GM23338 (cell line): Measurements from ENCODE around the gene COL24A1. TPM values are rescaled to one million over a fixed set of nuclear protein-coding genes. Genes with fewer than 3 reads are reported as not detected.

Experiments used
- ATAC-seq: fragments of 200-7000 bp; cut with Tn5 transposase; 3 replicates; pipeline ENCODE4 v1.9.1; 2020
- DNase-seq: peaks from one replicate; pipeline ENCODE4 v3.0.0-alpha.2; 2015; ENCODE audit warnings: low spot score
- H2AFZ ChIP-seq: fragments of 200-600 bp; sonication (generic); 2 replicates; pipeline ENCODE4 v1.8.0; 2016; ENCODE audit warnings: antibody characterized with exemption, mild to moderate bottlenecking, moderate library complexity
- H3F3A ChIP-seq: fragments of 200-600 bp; sonication (generic); replicated peaks from 2 replicates; pipeline ENCODE4 v1.8.0; 2017; ENCODE audit warnings: antibody characterized with exemption, mixed run types, low read depth
- H3K27ac ChIP-seq: fragments of 200-600 bp; sonication (generic); 2 replicates; pipeline ENCODE4 v1.6.1; 2016; ENCODE audit warnings: low read depth
- H3K27me3 ChIP-seq: fragments of 200-600 bp; sonication (generic); 2 replicates; pipeline ENCODE4 v1.8.0; 2016; ENCODE audit warnings: mild to moderate bottlenecking, mixed run types, moderate library complexity; ENCODE audit not compliant: insufficient read depth
- H3K36me3 ChIP-seq: fragments of 200-600 bp; sonication (generic); 2 replicates; pipeline ENCODE4 v1.8.0; 2016; ENCODE audit warnings: mild to moderate bottlenecking; ENCODE audit not compliant: insufficient read depth
- H3K4me1 ChIP-seq: fragments of 200-600 bp; sonication (generic); 2 replicates; pipeline ENCODE4 v1.8.0; 2016; ENCODE audit warnings: mild to moderate bottlenecking, moderate library complexity; ENCODE audit not compliant: insufficient read depth
- H3K4me2 ChIP-seq: fragments of 200-600 bp; sonication (generic); 2 replicates; pipeline ENCODE4 v1.7.1; 2017; ENCODE audit warnings: mixed run types
- H3K4me3 ChIP-seq: fragments of 200-600 bp; sonication (generic); 2 replicates; pipeline ENCODE4 v1.6.1; 2016; ENCODE audit warnings: mixed run types
- H3K79me2 ChIP-seq: fragments of 200-600 bp; sonication (generic); replicated peaks from 2 replicates; pipeline ENCODE4 v1.8.0; 2017; ENCODE audit warnings: mild to moderate bottlenecking; ENCODE audit not compliant: insufficient read depth
- H3K9me2 ChIP-seq: fragments of 200-600 bp; sonication (generic); 2 replicates; pipeline ENCODE4 v1.8.0; 2017; ENCODE audit not compliant: insufficient read depth
- H4K20me1 ChIP-seq: fragments of 200-600 bp; sonication (generic); replicated peaks from 2 replicates; pipeline ENCODE4 v1.8.0; 2017; ENCODE audit warnings: mild to moderate bottlenecking; ENCODE audit not compliant: insufficient read depth
- H3K27ac Mint-ChIP-seq: 2 replicates; pipeline ENCODE4 v1.8.0; 2020; ENCODE audit warnings: inconsistent platforms, mild to moderate bottlenecking, moderate library complexity, mixed read lengths
- H3K27me3 Mint-ChIP-seq: 3 replicates; pipeline ENCODE4 v1.8.0; 2022; ENCODE audit warnings: low read depth, mild to moderate bottlenecking, moderate library complexity, mixed read lengths, inconsistent platforms; ENCODE audit not compliant: insufficient read depth, poor library complexity
- H3K36me3 Mint-ChIP-seq: 3 replicates; pipeline ENCODE4 v1.8.0; 2021; ENCODE audit warnings: low read depth, mild to moderate bottlenecking, inconsistent platforms, moderate library complexity, mixed read lengths
- H3K4me1 Mint-ChIP-seq: 3 replicates; pipeline ENCODE4 v1.8.0; 2020; ENCODE audit warnings: mild to moderate bottlenecking, inconsistent platforms, mixed read lengths
- H3K4me3 Mint-ChIP-seq: 3 replicates; pipeline ENCODE4 v1.8.0; 2021; ENCODE audit warnings: moderate library complexity, mild to moderate bottlenecking, inconsistent platforms, mixed read lengths
- H3K9me3 Mint-ChIP-seq: 3 replicates; pipeline ENCODE4 v1.8.0; 2020; ENCODE audit warnings: moderate library complexity, mild to moderate bottlenecking, inconsistent platforms, mixed read lengths
- CREB1 ChIP-seq: fragments of 250-450 bp; sonication (Bioruptor Pico); IDR thresholded peaks from 2 replicates; pipeline ENCODE4 v1.5.0; 2020; ENCODE audit warnings: low read depth, mild to moderate bottlenecking, moderate library complexity
- ETS1 ChIP-seq: IDR thresholded peaks from 2 replicates; pipeline ENCODE4 v1.6.1; 2016; ENCODE audit warnings: antibody characterized with exemption
- EZH2 ChIP-seq: fragments of 200-600 bp; sonication (generic); IDR thresholded peaks from one replicate; pipeline ENCODE4 v1.8.0; 2017; ENCODE audit warnings: antibody characterized with exemption, mild to moderate bottlenecking, low read depth; ENCODE audit not compliant: unreplicated experiment
- EZH2phosphoT487 ChIP-seq: fragments of 200-600 bp; sonication (generic); IDR thresholded peaks from one replicate; pipeline ENCODE4 v1.8.1; 2018; ENCODE audit warnings: antibody characterized with exemption; ENCODE audit not compliant: unreplicated experiment
- NANOG ChIP-seq: IDR thresholded peaks from 2 replicates; pipeline ENCODE4 v1.6.1; 2016; ENCODE audit warnings: antibody characterized with exemption, borderline replicate concordance
- POLR2AphosphoS5 ChIP-seq: IDR thresholded peaks from 2 replicates; pipeline ENCODE4 v1.6.1; 2016; ENCODE audit warnings: antibody characterized with exemption, low read depth
- STAT1 ChIP-seq: IDR thresholded peaks from one replicate; pipeline ENCODE4 v1.6.1; 2016; ENCODE audit warnings: antibody characterized with exemption; ENCODE audit not compliant: unreplicated experiment
- ZNF331 ChIP-seq: fragments of 250-450 bp; sonication (Bioruptor Pico); IDR thresholded peaks from 2 replicates; pipeline ENCODE4 v1.5.0; 2020; ENCODE audit warnings: low read depth, mild to moderate bottlenecking, moderate library complexity
- ZNF462 ChIP-seq: fragments of 250-450 bp; sonication (Bioruptor Pico); IDR thresholded peaks from 2 replicates; pipeline ENCODE4 v1.5.0; 2020; ENCODE audit warnings: mild to moderate bottlenecking, moderate library complexity
- polyA plus RNA-seq: library from polyadenylated mRNA; unstranded; fragments of >200 nt; fragmentation: Nextera tagmentation; extraction: Ambion mirVana; gene quantifications from 2 replicates; pipeline ENCODE4 v1.2.1, GENCODE V29; 2016
- total RNA-seq: library from RNA; depleted of rRNA; stranded (reverse); fragments of >200 nt; shearing (Covaris generic); gene quantifications from 2 replicates; pipeline ENCODE4 v1.2.3, GENCODE V29; 2014
- TF ChIP-seq, protein P1 (sequence below): IDR thresholded peaks from one replicate; pipeline ENCODE4 v1.6.1; 2018; ENCODE audit warnings: antibody characterized with exemption; ENCODE audit not compliant: unreplicated experiment
- TF ChIP-seq, protein P2 (sequence below), 2 experiments: fragments of 200-600 bp in 1 of 2; sonication (generic) in 1 of 2; conservative IDR thresholded peaks; 2 replicates each; pipeline versions ENCODE4 v1.5.1 to v1.6.1; 2016 to 2017; ENCODE audit warnings: antibody characterized with exemption in 2 of 2, low read depth in 2 of 2, mild to moderate bottlenecking in 2 of 2, moderate library complexity in 1 of 2

Gene COL24A1
- total and polyA plus RNA-seq, 2 experiments from 2014 or later = 1.2 to 2.1 TPM

- H3K4me1 Mint-ChIP-seq = no peaks in the 10 kb centered on the region
- DNase-seq = no peak
These were observed 217.7 kb downstream of the COL24A1 start for GRCh38 chr1:85938829-85939228.

More at GRCh38 chr1:85938829-85939228, 217.7 kb downstream of the COL24A1 start:
- Histone ChIP-seq H2AFZ (no peak overlapping the region), H3K27me3 (no peaks in the 10 kb centered on the region), H3F3A (no peaks in the 10 kb centered on the region), H3K4me2 (no peak overlapping the region), H4K20me1 (no peaks in the 10 kb centered on the region), H3K9me2 (no peaks in the 10 kb centered on the region), H3K4me1 (no peaks in the 10 kb centered on the region), H3K27ac (no peak overlapping the region), H3K79me2 (no peaks in the 10 kb centered on the region), H3K4me3 (no peak overlapping the region), H3K36me3 (no peaks in the 10 kb centered on the region)
- Mint-ChIP-seq H3K4me3 (no peak overlapping the region), H3K9me3 (no peaks in the 10 kb centered on the region), H3K27me3 (no peaks in the 10 kb centered on the region), H3K36me3 (no peaks in the 10 kb centered on the region), H3K27ac (no peak overlapping the region)
- ATAC-seq = no peak
- no peak for TF ChIP-seq ZNF462 (CRISPR knock-in tag)
- no peak for TF ChIP-seq STAT1
- TF ChIP-seq, protein P1, sequence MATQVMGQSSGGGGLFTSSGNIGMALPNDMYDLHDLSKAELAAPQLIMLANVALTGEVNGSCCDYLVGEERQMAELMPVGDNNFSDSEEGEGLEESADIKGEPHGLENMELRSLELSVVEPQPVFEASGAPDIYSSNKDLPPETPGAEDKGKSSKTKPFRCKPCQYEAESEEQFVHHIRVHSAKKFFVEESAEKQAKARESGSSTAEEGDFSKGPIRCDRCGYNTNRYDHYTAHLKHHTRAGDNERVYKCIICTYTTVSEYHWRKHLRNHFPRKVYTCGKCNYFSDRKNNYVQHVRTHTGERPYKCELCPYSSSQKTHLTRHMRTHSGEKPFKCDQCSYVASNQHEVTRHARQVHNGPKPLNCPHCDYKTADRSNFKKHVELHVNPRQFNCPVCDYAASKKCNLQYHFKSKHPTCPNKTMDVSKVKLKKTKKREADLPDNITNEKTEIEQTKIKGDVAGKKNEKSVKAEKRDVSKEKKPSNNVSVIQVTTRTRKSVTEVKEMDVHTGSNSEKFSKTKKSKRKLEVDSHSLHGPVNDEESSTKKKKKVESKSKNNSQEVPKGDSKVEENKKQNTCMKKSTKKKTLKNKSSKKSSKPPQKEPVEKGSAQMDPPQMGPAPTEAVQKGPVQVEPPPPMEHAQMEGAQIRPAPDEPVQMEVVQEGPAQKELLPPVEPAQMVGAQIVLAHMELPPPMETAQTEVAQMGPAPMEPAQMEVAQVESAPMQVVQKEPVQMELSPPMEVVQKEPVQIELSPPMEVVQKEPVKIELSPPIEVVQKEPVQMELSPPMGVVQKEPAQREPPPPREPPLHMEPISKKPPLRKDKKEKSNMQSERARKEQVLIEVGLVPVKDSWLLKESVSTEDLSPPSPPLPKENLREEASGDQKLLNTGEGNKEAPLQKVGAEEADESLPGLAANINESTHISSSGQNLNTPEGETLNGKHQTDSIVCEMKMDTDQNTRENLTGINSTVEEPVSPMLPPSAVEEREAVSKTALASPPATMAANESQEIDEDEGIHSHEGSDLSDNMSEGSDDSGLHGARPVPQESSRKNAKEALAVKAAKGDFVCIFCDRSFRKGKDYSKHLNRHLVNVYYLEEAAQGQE = no peak
- no peak for TF ChIP-seq ETS1
- no peak for TF ChIP-seq EZH2phosphoT487
- TF ChIP-seq, protein P2, sequence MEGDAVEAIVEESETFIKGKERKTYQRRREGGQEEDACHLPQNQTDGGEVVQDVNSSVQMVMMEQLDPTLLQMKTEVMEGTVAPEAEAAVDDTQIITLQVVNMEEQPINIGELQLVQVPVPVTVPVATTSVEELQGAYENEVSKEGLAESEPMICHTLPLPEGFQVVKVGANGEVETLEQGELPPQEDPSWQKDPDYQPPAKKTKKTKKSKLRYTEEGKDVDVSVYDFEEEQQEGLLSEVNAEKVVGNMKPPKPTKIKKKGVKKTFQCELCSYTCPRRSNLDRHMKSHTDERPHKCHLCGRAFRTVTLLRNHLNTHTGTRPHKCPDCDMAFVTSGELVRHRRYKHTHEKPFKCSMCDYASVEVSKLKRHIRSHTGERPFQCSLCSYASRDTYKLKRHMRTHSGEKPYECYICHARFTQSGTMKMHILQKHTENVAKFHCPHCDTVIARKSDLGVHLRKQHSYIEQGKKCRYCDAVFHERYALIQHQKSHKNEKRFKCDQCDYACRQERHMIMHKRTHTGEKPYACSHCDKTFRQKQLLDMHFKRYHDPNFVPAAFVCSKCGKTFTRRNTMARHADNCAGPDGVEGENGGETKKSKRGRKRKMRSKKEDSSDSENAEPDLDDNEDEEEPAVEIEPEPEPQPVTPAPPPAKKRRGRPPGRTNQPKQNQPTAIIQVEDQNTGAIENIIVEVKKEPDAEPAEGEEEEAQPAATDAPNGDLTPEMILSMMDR (conservative IDR thresholded peaks at IDR 0.05; ENCODE audit: low read depth in 2 of 2) = no peak
- no peak for TF ChIP-seq POLR2AphosphoS5
- TF ChIP-seq EZH2 = no peak
- TF ChIP-seq ZNF331 (CRISPR knock-in tag) = no peak
- TF ChIP-seq CREB1 (CRISPR knock-in tag) = no peak
- no peak for TF ChIP-seq NANOG
